ENCODE results near the gene TTLL3.

TTLL3 gene

GRCh38 chr3:9876991-9877390, 66.9 kb downstream of the TTLL3 start:
- TF ChIP-seq, protein P1, sequence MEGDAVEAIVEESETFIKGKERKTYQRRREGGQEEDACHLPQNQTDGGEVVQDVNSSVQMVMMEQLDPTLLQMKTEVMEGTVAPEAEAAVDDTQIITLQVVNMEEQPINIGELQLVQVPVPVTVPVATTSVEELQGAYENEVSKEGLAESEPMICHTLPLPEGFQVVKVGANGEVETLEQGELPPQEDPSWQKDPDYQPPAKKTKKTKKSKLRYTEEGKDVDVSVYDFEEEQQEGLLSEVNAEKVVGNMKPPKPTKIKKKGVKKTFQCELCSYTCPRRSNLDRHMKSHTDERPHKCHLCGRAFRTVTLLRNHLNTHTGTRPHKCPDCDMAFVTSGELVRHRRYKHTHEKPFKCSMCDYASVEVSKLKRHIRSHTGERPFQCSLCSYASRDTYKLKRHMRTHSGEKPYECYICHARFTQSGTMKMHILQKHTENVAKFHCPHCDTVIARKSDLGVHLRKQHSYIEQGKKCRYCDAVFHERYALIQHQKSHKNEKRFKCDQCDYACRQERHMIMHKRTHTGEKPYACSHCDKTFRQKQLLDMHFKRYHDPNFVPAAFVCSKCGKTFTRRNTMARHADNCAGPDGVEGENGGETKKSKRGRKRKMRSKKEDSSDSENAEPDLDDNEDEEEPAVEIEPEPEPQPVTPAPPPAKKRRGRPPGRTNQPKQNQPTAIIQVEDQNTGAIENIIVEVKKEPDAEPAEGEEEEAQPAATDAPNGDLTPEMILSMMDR (IDR thresholded peaks at IDR 0.05; ENCODE audit: low read depth, low read length) = no peak
- H3K4me3 ChIP-seq (ENCODE audit: low read depth, low read length) = no peak overlapping the region

DNA sequence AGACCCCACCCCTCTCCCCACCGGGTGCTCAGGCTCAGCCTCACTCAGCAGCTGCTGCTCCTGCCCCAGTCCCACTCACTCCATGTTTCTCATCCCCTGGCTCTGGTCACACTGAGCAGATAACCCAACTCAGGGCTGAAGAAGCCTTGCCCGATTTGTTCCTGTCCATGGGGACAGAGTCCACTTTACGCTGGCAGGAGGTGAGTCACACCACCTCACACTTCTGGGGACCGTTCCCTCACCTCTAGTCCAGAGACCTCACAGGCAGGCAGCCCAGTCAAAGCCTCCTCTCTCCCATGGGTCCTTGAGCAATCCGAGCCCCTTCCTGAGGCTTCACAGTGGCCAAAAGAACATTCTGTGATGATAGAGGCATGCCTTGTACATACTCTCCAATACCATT, 68.6 kb downstream of the TTLL3 start:
- TF ChIP-seq, protein P1 (IDR thresholded peaks at IDR 0.05; ENCODE audit: low read depth, low read length) = no peak
- H3K4me3 ChIP-seq (ENCODE audit: low read depth, low read length) = no peak overlapping the region

DNA sequence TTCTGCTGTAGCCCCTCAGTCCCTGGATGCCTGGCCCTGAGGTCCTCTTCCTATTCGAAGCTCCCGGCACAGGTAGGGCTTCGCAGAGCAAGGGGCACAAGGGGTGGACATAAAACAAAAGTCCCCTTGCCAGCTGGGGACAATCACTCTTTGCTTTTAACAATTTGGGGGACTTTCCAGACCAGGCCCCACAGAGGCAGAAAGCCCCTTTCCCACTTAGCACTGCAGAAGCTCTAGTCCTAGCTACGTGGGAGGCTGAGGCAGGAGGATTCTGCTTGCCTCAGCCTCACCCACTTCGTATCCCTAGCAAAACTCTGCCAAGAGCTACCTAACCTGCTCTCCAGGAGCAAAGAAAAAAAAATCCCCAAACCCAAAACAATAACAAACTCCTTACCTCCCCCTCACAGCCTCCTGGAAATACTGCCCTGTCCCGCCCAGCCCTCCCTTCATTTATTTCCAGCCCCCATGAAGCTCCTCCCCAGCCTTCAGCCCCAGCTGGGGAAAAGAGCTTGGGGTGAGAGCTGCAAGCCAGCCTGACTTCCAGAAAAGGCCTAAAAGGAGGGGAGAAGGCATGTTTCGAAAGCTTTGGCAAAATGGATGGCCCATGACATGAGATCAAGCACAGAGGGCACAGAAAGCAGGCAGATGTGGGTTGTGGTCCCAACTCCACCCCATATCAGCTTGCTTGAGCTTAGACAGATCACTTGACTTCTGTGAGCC, 69.9 kb downstream of the TTLL3 start, which contains the start of gene CIDEC:
Gene CIDEC (minus strand): TSS at position 424 of the 720 bp plus-strand sequence. CDS start 1,767 bp downstream, outside the sequence.
- TF ChIP-seq, protein P1 (IDR thresholded peaks at IDR 0.05; ENCODE audit: low read depth, low read length) = no peak
- no peak within 1 kb of the TSS for H3K4me3 ChIP-seq (ENCODE audit: low read depth, low read length)

DNA sequence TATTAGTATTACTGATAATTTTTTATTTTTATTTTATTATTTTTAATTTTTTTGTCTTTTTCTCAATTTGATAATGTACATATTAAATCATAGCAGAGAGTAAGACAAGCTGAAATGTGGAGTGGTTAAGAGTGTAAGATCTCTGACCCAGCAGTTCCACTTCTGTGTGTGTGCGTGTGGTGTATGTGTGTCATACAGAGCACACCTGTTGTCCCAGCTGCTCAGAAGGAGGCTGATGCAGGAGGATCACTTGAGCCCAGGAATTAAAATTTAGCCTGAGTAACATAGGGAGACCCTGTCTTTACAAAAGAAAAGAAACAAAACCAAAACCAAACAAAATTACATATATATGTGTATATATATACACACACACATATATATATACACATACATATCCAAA, 71.4 kb downstream of the TTLL3 start:
- H3K4me3 ChIP-seq (ENCODE audit: low read depth, low read length) = no peak overlapping the region
- TF ChIP-seq, protein P1 (IDR thresholded peaks at IDR 0.05; ENCODE audit: low read depth, low read length) = no peak

GRCh38 chr3:9883706-9884554, 73.9 kb downstream of the TTLL3 start:
- no peak overlapping the region for H3K4me3 ChIP-seq (ENCODE audit: low read depth, low read length)
- TF ChIP-seq, protein P1 (IDR thresholded peaks at IDR 0.05; ENCODE audit: low read depth, low read length) = no peak

DNA sequence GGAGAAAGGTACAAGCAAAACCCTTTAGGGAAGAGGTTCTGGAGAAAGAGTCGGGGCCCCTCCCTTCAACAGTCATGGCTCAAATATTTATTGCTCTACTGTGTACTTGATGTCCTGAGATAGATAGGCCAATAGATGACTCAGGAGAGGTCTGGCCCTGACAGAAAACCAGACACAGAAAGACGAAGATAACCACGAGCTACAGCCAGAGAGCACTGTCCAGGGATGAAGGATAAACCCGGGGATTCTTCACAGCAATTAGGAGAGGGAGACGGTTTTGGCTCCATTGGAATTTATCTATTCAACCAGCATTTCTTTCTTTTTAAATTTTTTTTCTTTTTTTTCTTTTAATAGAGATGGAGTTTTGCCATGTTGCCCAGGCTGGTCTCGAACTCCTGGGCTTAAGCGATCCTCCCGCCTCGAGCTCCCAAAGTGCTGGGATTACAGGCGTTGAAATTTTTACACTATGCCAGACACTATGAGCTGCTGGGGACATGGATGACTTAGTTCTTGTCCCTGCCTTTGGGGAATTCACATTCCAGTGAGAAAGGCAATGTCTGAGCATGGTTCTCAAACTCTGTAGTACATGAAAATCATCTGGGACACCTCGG, 74.6 kb downstream of the TTLL3 start:
- TF ChIP-seq, protein P1 (IDR thresholded peaks at IDR 0.05; ENCODE audit: low read depth, low read length) = no peak
- no peak overlapping the region for H3K4me3 ChIP-seq (ENCODE audit: low read depth, low read length)

All from WI38 (cell line).